Measurements from ENCODE around the gene BOLA1. TPM values are rescaled to one million over a fixed set of nuclear protein-coding genes. Genes with fewer than 3 reads are reported as not detected.

BOLA1 gene
- total RNA-seq, 1 experiment from 2014 or later: 6.0 TPM

DNA sequence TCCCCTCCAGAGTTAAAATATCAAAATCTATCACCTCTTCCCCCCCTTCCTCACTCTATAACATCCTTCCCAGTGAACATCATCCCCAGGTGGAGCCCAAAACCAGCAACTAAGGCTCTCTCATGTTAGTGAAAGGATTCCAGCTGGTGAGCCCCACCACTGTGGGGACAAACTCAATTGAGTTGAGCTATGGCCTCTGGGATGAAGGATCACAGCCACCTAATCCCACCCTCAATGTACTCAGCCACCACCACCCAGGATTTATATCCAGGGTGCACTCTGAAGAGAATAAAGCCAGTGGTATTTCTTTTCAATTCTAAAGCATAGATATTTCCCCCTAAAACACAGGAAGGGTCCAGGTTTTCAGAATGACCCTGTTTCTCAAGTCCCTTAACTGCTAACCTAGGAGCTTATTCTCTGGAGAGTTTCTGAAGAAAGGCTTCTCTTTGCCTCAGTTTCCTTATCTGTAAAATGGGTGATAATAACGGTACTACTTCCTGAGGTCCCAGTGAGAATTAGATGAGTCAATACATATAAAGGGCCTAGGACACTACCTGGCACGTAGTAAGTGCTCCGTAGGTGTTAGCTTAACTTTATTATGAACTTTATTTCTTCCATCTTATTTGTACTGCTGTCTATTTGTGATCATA, 15.6 kb upstream of the BOLA1 start:
- Histone ChIP-seq H3K4me2 (ENCODE audit: insufficient read depth, insufficient read length, low read length) (no peak overlapping the region), H3K79me2 (ENCODE audit: insufficient read depth, low read length) (no peaks in the 10 kb centered on the region), H3K27ac (ENCODE audit: insufficient read length, low read depth, low read length) (no peak overlapping the region), H3K14ac (ENCODE audit: insufficient read depth, low read length) (no peak overlapping the region), H3K9ac (ENCODE audit: extremely low read depth, insufficient read length, low read length) (no peak overlapping the region), H3K4me1 (ENCODE audit: insufficient read depth, low read length) (peaks cover 3% of the 10 kb centered on the region; the same call in 1 of the 2 replicates), H3K23ac (ENCODE audit: insufficient read length, low read depth, low read length) (no peak overlapping the region), H3K4ac (ENCODE audit: low read depth, low read length) (no peak overlapping the region), H3K23me2 (ENCODE audit: insufficient read length, low read depth, low read length, poor library complexity, severe bottlenecking) (peaks cover 19% of the 10 kb centered on the region), H3K27me3 (ENCODE audit: insufficient read depth, low read length) (no peaks in the 10 kb centered on the region), H3K79me1 (ENCODE audit: insufficient read depth, low read depth, low read length, poor library complexity, severe bottlenecking) (no peaks in the 10 kb centered on the region), H4K20me1 (ENCODE audit: control insufficient read depth, insufficient read depth, insufficient read length) (no peaks in the 10 kb centered on the region), H2BK5ac (ENCODE audit: insufficient read length, low read length) (no peak overlapping the region), H4K5ac (ENCODE audit: insufficient read length, low read depth, low read length) (no peak overlapping the region), H3K9me3 (ENCODE audit: control insufficient read depth, low read depth, low read length) (no peaks in the 10 kb centered on the region), H2BK20ac (ENCODE audit: low read depth, low read length, poor library complexity, severe bottlenecking) (no peak overlapping the region), H3K18ac (ENCODE audit: insufficient read length, low read depth, low read length) (no peak overlapping the region), H2BK12ac (ENCODE audit: insufficient read length, low read depth, low read length) (no peak overlapping the region), H2AK5ac (ENCODE audit: insufficient read length, low read length) (no peak overlapping the region), H2AFZ (ENCODE audit: low read length) (no peak overlapping the region), H3T11ph (ENCODE audit: low read length) (no peak overlapping the region), H2BK120ac (ENCODE audit: low read depth, low read length, poor library complexity, severe bottlenecking) (no peak overlapping the region), H4K91ac (ENCODE audit: insufficient read length, low read depth, low read length) (no peak overlapping the region), H4K8ac (replicated peaks; ENCODE audit: insufficient read length, low read depth, low read length) (no peak overlapping the region), H3K56ac (ENCODE audit: insufficient read length, low read depth, low read length) (no peak overlapping the region), H2BK15ac (ENCODE audit: low read depth, low read length) (no peak overlapping the region)
- DNase-seq: no peak
- Mint-ChIP-seq H3K27me3 (ENCODE audit: low read depth) (no peaks in the 10 kb centered on the region), H3K4me3 (no peak overlapping the region), H3K36me3 (ENCODE audit: insufficient read depth in 1 of 3, low read depth in 3 of 3) (no peaks in the 10 kb centered on the region), H3K27ac (peak overlapping the region in 2 of 3 experiments; percentile 9 to 49; a peak in 1 of 7 replicates), H3K4me1 (peaks cover 0 to 3% of the 10 kb centered on the region in 2 experiments; a peak in 1 of 4 replicates), H3K9me3 (no peaks in the 10 kb centered on the region)
- WGBS (ENCODE audit: extremely low coverage, insufficient read length, low lambda C conversion rate): no CpG with 5 or more reads among the region's 3 CpGs
- TF ChIP-seq, protein P1, sequence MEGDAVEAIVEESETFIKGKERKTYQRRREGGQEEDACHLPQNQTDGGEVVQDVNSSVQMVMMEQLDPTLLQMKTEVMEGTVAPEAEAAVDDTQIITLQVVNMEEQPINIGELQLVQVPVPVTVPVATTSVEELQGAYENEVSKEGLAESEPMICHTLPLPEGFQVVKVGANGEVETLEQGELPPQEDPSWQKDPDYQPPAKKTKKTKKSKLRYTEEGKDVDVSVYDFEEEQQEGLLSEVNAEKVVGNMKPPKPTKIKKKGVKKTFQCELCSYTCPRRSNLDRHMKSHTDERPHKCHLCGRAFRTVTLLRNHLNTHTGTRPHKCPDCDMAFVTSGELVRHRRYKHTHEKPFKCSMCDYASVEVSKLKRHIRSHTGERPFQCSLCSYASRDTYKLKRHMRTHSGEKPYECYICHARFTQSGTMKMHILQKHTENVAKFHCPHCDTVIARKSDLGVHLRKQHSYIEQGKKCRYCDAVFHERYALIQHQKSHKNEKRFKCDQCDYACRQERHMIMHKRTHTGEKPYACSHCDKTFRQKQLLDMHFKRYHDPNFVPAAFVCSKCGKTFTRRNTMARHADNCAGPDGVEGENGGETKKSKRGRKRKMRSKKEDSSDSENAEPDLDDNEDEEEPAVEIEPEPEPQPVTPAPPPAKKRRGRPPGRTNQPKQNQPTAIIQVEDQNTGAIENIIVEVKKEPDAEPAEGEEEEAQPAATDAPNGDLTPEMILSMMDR (conservative IDR thresholded peaks at IDR 0.05): no peak

Measured in H9 (cell line).